HG03460 (cell line): Measurements from ENCODE around the gene USP20.
"Not testable (repeated sequence)": the region's sequence is repeated elsewhere in the genome, so short reads cannot be mapped to it uniquely, and the experiment has no call there.

Experiments used
- ATAC-seq: cut with Tn5 transposase; IDR thresholded peaks from one replicate; pipeline ENCODE4 v1.9.1; 2021; ENCODE audit not compliant: unreplicated experiment

USP20 gene

GRCh38 chr9:129889122-129889940 lies 54.1 kb downstream of the USP20 start:
- no peak for ATAC-seq

- no peak for ATAC-seq
Measured at GRCh38 chr9:129889941-129890717, 54.9 kb downstream of the USP20 start.

- not testable (repeated sequence) for ATAC-seq
Measured at GRCh38 chr9:129890718-129891299, 55.6 kb downstream of the USP20 start.

GRCh38 chr9:129891569-129891968 lies 56.3 kb downstream of the USP20 start:
- no peak for ATAC-seq

- ATAC-seq, result no peak
Measured at GRCh38 chr9:129894120-129894823, 59.0 kb downstream of the USP20 start.

- no peak for ATAC-seq
Measured at GRCh38 chr9:129895376-129896268, 60.4 kb downstream of the USP20 start.

DNA sequence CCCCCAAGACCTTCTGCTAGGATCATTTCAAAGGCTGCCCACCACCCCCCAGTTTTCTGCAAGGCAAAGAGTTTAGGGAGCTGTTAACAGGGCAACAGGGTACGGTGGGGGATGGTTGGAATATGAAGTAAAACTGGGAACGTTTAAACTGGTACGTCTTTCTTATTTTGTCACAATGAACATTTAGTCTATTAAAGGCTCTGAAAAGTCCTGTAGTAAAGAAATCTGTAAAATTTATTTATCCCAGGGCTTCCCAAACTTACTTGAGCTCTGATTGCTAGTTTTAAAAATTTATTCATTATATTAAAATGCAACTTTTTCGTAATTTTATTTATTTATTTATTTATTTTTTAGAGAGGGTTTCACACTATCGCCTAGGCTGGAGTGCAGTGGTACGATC lies 62.0 kb downstream of the USP20 start:
- no peak for ATAC-seq

DNA sequence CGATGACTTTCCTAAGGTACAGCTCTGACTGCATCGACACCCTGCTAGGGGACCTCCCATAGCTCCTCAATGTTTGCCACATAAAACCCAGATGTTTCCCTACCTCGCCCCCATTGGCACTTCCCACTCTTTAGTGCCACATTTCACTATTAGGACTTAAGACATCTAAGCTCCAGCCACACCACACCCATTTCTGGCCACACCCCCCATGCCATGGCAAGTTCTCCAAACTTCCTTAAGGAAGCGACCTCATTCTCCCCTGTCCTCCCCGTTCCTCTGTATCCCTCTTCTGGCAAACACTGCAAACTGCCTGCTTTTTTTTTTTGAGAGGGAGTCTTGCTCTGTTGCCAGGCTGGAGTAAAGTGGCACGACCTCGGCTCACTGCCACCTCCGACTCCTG lies 62.9 kb downstream of the USP20 start:
- ATAC-seq, result no peak

- ATAC-seq, result no peak
Measured at GRCh38 chr9:129899620-129900019, 64.4 kb downstream of the USP20 start.

- ATAC-seq, result peak; percentile 75
Measured at GRCh38 chr9:129900263-129901027, 65.2 kb downstream of the USP20 start.

DNA sequence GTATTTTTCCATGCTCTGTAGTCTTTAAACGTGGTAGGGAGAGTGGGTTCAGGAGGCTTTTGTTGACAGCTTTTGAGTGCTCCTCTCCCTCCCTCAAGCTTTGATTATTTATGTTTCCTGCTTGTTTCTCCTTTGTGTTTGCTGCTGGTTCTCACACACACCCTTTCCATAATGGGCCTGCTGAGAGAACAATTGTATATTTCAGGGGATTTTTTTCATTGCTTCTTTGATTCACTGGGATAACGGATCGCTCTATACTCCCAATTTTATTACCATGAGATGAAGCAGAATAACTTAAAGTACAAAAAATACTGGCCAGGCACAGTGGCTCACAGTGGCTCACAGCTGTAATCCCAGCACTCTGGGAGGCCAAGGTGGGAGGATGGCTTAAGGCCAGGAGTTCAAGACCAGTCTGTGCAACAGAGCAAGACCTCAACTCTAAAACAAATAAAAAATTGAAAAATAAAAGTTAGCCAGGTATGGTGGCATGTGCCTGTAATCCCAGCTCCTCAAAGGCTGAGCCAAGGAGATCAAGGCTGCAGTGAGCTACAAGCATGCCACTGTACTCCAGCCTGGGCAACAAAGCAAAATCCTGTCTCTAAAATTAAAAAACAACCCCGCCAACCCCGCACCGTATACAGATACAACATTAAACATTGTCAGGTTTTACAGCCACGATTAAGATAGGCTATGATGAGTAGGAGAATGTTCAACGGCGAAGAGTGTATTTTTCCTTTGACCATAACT lies 66.9 kb downstream of the USP20 start:
- no peak for ATAC-seq

GRCh38 chr9:129902740-129903134 lies 67.5 kb downstream of the USP20 start:
- ATAC-seq, result no peak

- ATAC-seq, result no peak
Measured at GRCh38 chr9:129904734-129905133, 69.5 kb downstream of the USP20 start.

DNA sequence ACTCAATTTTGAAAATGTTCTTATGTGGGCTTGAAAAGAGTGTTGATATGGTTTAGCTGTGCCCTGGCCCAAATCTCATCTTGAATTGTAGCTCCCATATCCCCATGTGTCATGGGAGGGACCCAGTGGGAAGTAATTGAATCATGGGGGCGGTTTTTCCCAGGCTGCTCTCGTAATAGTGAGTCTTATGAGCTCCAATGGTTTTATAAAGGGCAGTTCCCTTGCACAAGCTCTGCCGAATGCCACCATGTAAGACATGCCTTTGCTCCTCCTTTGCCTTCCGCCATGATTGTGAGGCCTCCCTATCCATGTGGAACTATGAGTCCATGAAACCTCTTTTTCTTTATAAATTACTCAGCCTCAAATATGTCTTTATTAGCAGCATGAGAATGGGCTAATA lies 71.0 kb downstream of the USP20 start:
- ATAC-seq, result no peak

- no peak for ATAC-seq
Measured at GRCh38 chr9:129907201-129907600, 71.9 kb downstream of the USP20 start.

GRCh38 chr9:129908906-129909305 lies 73.6 kb downstream of the USP20 start:
- ATAC-seq, result no peak

- ATAC-seq, result no peak
Measured at GRCh38 chr9:129909851-129910250, 74.6 kb downstream of the USP20 start.

DNA sequence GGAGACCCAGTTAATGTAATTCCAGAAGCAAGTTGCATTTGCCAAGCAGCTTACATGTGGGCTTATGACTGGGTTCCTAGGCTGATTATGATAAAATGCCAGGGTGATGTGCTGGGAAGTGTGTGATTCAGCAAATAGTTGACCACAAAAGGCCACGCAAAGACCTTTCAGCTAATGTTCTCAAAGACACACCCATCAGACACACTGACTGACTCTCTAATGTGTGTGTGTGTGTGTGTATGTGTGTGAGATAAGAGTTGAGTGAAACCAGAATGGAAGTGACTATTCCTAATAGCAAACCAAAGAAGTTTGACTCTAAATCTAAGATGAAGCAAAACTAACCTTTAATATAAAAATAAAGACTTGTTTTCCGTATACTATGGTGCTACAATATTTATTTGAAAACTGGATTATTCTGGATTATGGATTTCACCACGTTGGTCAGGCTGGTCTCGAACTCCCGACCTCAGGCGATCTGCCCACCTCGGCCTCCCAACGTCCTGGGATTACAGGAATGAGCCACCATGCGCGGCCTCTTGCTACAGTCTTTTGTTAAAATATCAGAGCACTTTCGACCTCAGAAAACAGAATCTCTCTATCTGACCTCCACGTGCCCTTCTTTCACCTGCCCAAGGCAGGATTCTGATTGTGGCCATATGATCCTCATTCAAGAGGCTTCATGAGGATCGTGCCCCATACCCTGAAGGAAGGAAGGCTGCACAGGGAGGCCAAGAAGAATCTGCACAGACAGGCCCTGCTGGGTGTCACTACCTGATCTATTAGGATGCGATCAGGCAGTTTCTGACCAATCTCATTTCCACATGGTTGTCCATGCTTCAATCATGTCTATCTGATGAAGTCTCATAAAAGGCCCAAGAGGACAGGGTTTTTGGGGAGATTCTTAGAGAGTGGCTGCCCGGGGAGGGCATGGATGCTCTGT lies 75.6 kb downstream of the USP20 start:
- ATAC-seq, result no peak
